Skeletal muscle satellite cell (primary cell): ENCODE results near the gene OSM.

Source experiments
- H3K27me3 ChIP-seq: 2 replicates; pipeline ENCODE4 v1.7.0; 2013; ENCODE audit warnings: low read length; ENCODE audit not compliant: control insufficient read depth, insufficient read depth
- H3K36me3 ChIP-seq: 2 replicates; pipeline ENCODE4 v1.7.0; 2013; ENCODE audit warnings: mild to moderate bottlenecking, control low read depth, low read length; ENCODE audit not compliant: insufficient read depth
- H3K4me1 ChIP-seq: 2 replicates; pipeline ENCODE4 v1.7.0; 2013; ENCODE audit warnings: low read length; ENCODE audit not compliant: control insufficient read depth, insufficient read depth
- H3K4me2 ChIP-seq: 2 replicates; pipeline ENCODE4 v1.7.0; 2013; ENCODE audit warnings: mild to moderate bottlenecking, low read length
- H3K4me3 ChIP-seq: 2 replicates; pipeline ENCODE4 v1.7.0; 2013; ENCODE audit warnings: low read length
- H3K9ac ChIP-seq: 2 replicates; pipeline ENCODE4 v1.7.0; 2013; ENCODE audit warnings: mild to moderate bottlenecking, low read depth, low read length, moderate library complexity
- H3K9me3 ChIP-seq: replicated peaks from 2 replicates; pipeline ENCODE4 v1.7.0; 2013; ENCODE audit warnings: mild to moderate bottlenecking, control low read depth, low read length

Gene OSM

DNA sequence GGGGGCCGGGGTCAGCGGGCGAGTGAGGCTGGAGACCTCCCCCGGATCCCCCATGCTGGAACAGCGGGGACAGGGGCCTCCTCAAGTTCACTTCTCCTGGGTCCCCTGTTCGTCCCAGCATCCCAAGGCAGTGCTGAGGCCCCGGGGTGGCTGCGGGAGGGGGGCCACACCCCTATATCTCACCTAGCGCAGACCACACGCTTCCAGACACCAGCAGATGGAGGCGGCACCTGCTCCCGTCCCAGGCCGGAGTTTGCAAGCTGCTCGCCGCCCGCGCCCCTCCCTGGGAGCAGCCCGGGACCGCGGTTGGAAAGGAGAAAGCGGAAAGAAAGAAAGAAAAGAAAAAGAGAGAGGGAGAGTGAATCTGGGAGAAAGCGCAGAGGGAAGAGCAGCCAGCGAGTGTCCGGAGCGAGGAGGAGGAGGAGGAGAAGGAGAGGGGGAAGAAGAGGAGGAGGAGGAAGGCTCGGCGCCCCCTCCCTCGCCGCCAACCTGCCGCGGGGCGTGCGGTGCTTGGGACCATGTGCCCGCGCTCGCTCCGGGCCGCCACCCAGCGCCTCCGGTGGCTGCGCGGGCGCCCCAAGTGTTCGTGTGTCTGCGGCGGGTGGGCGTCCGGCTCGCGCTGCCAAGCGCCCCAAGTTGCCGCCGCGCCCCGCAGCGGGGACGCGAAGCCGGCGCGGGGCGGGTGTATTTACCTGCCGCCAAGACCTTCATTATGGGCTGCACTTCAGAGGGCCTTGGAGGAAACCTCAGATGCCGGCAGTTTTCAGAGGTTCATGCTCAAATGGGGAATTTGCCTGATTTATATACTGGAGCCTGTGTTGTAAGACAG is 20.5 kb downstream of the OSM start, which contains the start of gene LIF:
Gene LIF (minus strand): TSS at position 775 of the 829 bp plus-strand sequence. CDS start 64 bp downstream, at position 711.
- peak within 1 kb of the TSS; percentile 86 for H3K4me3 ChIP-seq
- H3K9ac ChIP-seq = peak within 1 kb of the TSS; percentile 96
- peaks cover 35% of the 10 kb centered on the region for H3K36me3 ChIP-seq
- peaks cover 82% of the 10 kb centered on the region for H3K4me1 ChIP-seq
- H3K9me3 ChIP-seq = no peaks in the 10 kb centered on the region
- H3K4me2 ChIP-seq = peak within 1 kb of the TSS; percentile 90
- no peaks in the 10 kb centered on the region for H3K27me3 ChIP-seq

GRCh38 chr22:30245181-30245984 is 21.3 kb downstream of the OSM start:
- peak overlapping the region; percentile 96 for H3K9ac ChIP-seq
- H3K4me3 ChIP-seq = peak overlapping the region; percentile 86
- no peaks in the 10 kb centered on the region for H3K9me3 ChIP-seq
- no peaks in the 10 kb centered on the region for H3K27me3 ChIP-seq
- peaks cover 42% of the 10 kb centered on the region for H3K36me3 ChIP-seq
- peak overlapping the region; percentile 90 for H3K4me2 ChIP-seq
- H3K4me1 ChIP-seq = peaks cover 84% of the 10 kb centered on the region

DNA sequence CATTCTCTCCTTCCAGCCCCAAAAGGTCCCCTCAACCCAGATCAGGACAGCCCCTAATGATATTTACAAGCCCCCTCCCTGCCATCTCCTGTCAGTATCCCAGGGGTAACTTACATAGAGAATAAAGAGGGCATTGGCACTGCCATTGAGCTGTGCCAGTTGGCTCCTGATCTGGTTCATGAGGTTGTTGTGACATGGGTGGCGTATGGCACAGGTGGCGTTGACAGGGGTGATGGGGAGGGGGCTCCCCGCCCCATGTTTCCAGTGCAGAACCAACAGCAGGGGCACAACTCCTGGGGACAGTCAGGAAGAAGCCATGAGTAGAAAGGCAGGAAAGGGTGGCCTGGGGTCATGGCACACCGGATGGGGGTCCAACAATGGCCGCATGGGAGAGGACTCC is 22.0 kb downstream of the OSM start:
- H3K4me1 ChIP-seq = peaks cover 78% of the 10 kb centered on the region
- H3K9ac ChIP-seq = peak overlapping the region; percentile 96
- H3K27me3 ChIP-seq = no peaks in the 10 kb centered on the region
- H3K36me3 ChIP-seq = peaks cover 42% of the 10 kb centered on the region
- peak overlapping the region; percentile 90 for H3K4me2 ChIP-seq
- peak overlapping the region; percentile 86 for H3K4me3 ChIP-seq
- H3K9me3 ChIP-seq = no peaks in the 10 kb centered on the region

DNA sequence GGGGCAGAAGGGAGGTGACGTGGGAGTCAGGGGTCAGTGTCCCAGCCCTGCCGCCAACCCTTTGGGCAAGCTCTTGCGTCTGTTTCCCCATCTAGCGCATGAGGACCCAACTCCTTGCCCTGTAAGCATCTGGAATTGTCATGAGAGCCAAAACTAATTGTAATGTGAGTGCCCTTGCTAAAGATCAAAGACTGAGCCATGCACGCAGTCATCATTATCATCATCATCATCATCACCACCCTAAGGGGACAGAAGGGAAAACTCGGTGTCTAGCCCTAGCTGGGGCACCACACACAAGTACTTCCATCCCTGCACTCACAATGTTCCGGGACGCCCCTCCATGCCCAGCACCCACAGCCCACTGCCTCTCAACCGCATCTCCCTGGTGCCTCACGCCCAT is 22.6 kb downstream of the OSM start:
- H3K4me1 ChIP-seq = peaks cover 78% of the 10 kb centered on the region
- H3K9me3 ChIP-seq = no peaks in the 10 kb centered on the region
- peak overlapping the region; percentile 86 for H3K4me3 ChIP-seq
- H3K27me3 ChIP-seq = no peaks in the 10 kb centered on the region
- peaks cover 42% of the 10 kb centered on the region for H3K36me3 ChIP-seq
- H3K9ac ChIP-seq = peak overlapping the region; percentile 96
- H3K4me2 ChIP-seq = peak overlapping the region; percentile 90

DNA sequence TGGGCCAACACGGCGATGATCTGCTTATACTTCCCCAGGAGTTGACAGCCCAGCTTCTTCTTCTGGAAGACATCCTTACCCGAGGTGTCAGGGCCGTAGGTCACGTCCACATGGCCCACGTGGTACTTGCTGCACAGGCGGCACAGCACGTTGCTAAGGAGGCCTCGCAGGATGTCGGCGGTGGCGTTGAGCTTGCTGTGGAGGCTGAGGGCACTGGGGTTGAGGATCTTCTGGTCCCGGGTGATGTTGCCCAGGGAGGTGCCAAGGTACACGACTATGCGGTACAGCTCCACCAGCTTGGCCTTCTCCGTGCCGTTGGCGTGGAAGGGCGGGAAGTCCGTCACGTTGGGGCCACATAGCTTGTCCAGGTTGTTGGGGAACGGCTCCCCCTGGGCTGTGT is 23.0 kb downstream of the OSM start:
- peaks cover 78% of the 10 kb centered on the region for H3K4me1 ChIP-seq
- H3K9me3 ChIP-seq = no peaks in the 10 kb centered on the region
- H3K4me2 ChIP-seq = peak overlapping the region; percentile 90
- no peaks in the 10 kb centered on the region for H3K27me3 ChIP-seq
- peak overlapping the region; percentile 86 for H3K4me3 ChIP-seq
- peaks cover 42% of the 10 kb centered on the region for H3K36me3 ChIP-seq
- H3K9ac ChIP-seq = peak overlapping the region; percentile 96

GRCh38 chr22:30241576-30242371 is 24.9 kb downstream of the OSM start:
- peak overlapping the region; percentile 44 for H3K4me3 ChIP-seq
- H3K9ac ChIP-seq = peak overlapping the region; percentile 96
- peaks cover 42% of the 10 kb centered on the region for H3K36me3 ChIP-seq
- H3K4me2 ChIP-seq = peak overlapping the region; percentile 90
- H3K27me3 ChIP-seq = no peaks in the 10 kb centered on the region
- no peaks in the 10 kb centered on the region for H3K9me3 ChIP-seq
- peaks cover 74% of the 10 kb centered on the region for H3K4me1 ChIP-seq

DNA sequence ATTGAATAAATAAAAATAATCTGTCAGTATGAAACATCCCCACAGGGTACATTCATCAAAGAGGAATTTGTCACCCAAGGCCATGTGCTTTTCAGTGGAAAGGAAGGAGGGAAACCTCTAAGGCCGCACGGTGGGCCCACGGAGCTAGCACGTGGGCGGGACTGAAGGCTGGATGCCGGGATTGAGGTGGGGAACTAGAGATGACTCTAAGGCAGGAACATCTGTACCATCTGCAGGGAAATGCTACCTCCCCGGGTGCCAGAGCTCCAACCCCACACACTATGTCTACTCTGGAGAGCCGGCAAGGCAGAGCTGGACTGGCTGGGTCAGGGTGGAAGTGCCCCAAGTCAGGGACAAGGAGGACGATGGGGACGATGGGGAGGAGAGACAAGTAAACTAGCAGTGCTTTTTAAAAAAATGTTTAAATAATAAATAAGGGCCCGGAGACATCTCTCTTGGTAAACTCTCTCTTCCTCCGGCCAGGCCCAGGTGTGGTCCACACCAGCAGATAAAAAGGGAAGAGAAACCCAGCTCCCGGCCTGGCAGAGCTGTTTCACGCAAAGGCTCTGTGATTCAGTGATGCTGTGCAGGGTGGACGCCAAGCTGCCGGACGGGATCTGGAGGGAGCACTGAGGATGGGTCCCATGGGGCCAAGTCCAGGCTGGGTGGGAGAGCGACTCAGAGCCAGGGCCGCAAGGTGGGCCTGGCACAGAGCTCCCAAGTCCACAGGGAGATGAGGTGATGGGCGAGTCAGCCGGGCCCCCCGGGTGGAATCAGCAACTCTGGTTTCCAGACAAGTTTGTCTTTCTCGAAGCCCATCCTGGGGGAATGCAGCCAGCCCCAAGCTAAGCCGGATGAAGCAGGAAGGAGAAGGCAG is 25.9 kb downstream of the OSM start:
- Histone ChIP-seq H3K4me3 (peak overlapping the region; percentile 44), H3K4me1 (peaks cover 83% of the 10 kb centered on the region), H3K9me3 (no peaks in the 10 kb centered on the region), H3K27me3 (no peaks in the 10 kb centered on the region), H3K9ac (peak overlapping the region; percentile 96), H3K36me3 (peaks cover 42% of the 10 kb centered on the region), H3K4me2 (peak overlapping the region; percentile 90)

DNA sequence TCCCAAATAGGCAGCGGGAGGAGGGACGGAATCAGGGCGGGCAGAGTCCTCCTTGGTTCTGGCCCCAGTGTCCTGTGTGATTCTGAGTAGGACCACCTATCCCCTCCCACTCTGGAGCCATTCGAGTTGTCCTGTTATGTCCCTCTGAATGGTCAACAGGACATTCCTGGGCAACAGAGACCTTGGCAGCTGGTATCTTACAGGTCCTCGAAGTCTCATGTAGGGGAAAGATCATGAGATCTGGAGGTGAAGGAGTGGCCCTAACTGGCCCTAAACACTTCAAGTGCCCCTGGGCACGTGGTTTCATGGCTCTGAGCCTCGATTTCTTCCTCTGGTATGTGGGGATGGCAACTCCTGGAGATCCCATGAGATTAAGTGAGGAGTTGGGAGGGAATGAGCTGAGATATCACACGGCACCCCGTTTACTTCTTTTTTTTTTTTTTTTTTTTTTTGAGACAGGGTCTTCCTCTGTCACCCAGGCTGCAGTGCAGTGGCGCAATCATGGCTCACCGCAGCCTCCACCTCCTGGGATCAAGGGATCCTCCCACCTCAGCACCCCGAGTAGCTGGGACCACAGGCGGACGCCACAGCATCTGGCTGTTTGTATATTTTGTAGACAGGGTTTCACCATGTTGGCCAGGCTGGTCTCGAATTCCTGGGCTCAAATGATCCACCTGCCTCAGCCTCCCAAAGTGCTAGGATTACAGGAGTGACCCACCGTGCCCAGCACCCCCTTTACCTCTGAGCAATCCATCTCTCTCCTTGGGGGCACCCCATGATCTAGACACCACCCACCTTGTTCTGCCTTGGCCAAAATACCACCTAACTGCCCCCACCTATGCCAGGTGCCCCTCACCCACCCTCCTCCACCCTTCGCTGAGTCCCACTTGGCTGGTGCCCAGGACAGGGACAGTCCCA is 26.9 kb downstream of the OSM start:
- no peaks in the 10 kb centered on the region for H3K27me3 ChIP-seq
- no peaks in the 10 kb centered on the region for H3K9me3 ChIP-seq
- peaks cover 38% of the 10 kb centered on the region for H3K36me3 ChIP-seq
- no peak overlapping the region for H3K4me2 ChIP-seq
- no peak overlapping the region for H3K4me3 ChIP-seq
- H3K9ac ChIP-seq = no peak overlapping the region
- peaks cover 89% of the 10 kb centered on the region for H3K4me1 ChIP-seq

DNA sequence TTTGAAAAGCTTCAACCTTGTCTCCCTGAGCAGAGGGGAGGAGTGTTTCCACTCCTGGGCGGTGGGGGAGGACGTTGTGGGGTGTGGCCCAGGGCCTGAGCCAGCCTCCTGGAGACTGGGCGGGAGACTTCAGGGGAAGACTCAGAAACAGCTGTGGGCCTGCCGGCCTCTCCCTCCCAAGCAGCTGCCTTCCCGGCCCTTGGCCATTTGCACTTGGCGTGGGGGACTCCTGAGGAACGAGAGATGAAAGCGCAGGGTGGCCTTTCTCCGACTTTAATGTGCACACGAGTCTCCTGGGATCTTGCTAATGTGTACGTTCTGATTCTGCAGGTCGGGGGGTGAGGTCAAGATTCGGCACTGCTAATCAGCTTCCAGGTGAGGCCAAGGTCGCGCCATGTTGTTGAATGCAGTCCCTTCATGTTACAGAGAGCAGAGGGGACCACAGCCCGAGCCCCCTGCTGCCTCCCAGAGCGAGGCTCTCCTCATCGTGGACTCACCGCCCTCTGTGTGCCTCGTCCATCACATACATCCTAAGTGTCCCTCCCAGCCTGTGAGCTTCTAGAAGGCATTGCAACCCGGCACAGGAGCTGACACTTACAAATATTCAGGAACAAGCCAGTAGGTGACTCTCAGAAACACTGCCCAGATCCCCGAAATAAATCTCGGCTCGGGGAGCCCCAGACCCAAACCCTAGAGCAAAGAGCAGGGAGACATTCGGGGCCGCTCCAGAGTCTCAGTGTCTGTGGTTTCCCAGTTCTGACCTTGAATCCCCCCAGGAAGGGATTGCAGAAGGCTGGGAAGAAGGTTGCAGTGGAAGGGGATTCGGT is 27.8 kb downstream of the OSM start:
- no peaks in the 10 kb centered on the region for H3K9me3 ChIP-seq
- H3K4me2 ChIP-seq = no peak overlapping the region
- no peak overlapping the region for H3K4me3 ChIP-seq
- H3K36me3 ChIP-seq = peaks cover 29% of the 10 kb centered on the region
- H3K27me3 ChIP-seq = no peaks in the 10 kb centered on the region
- H3K4me1 ChIP-seq = peaks cover 83% of the 10 kb centered on the region
- peak overlapping the region; percentile 12 for H3K9ac ChIP-seq
